Retinal pigment epithelial cell (primary cell): ENCODE measurements around the gene SIRT4.
"Not testable (repeated sequence)": the region's sequence is repeated elsewhere in the genome, so short reads cannot be mapped to it uniquely, and the experiment has no call there.

ENCODE experiments used
- DNase-seq: peaks from one replicate; pipeline ENCODE4 v3.0.0-alpha.2; 2010; ENCODE audit warnings: low read depth
- H3K4me3 ChIP-seq: 2 replicates; pipeline ENCODE4 v1.5.1; 2011; ENCODE audit warnings: mild to moderate bottlenecking, low read length, control low read depth, moderate library complexity
- TF ChIP-seq, protein P1 (sequence below): conservative IDR thresholded peaks from 2 replicates; pipeline ENCODE4 v1.5.1; 2011; ENCODE audit warnings: low read depth, low read length, control low read depth, inconsistent platforms

SIRT4 gene, protein sequence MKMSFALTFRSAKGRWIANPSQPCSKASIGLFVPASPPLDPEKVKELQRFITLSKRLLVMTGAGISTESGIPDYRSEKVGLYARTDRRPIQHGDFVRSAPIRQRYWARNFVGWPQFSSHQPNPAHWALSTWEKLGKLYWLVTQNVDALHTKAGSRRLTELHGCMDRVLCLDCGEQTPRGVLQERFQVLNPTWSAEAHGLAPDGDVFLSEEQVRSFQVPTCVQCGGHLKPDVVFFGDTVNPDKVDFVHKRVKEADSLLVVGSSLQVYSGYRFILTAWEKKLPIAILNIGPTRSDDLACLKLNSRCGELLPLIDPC

DNA sequence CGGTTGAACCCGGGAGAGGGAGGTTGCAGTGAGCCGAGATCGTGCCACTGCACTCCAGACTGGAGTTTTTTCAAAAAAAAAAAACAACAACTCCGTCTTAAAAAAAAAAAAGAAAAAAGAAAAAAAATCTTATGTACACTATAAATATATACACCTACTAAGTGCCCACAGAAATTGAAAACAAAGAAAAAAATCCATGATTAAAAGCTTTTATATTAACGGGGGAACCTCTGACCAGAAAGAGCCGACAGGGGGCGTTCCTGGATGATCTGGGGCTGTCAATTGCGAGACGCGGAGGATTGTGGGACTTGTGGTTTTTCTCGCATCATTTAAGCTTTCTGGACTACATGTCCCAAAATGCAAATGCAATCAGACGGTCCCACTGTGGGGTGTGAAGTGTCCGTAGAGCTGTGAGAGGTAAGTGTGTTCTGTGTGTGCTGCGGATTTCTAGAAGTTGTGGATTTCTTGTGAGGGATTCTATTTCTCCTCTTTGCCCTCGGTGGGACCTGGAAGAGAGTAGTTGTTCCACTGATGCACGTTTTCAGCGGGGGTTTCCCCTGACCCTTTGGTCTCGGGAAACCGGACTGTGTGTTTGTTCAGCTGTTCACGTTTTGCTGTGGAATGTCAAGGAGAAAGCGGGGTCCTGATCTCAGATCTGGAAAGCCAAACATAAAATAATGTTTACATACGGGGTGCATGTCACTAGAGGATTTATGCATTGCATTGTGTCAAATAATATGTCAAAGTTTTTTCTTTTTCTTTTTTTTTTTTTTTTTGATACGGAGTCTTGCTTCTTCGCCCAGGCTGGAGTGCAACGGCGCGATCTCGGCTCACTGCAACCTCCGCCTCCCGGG, at the start of gene SIRT4:
SIRT4 (plus strand) TSS at position 360 of the 854 bp plus-strand sequence. CDS start 1,241 bp downstream, outside the sequence.
- TF ChIP-seq, protein P1, sequence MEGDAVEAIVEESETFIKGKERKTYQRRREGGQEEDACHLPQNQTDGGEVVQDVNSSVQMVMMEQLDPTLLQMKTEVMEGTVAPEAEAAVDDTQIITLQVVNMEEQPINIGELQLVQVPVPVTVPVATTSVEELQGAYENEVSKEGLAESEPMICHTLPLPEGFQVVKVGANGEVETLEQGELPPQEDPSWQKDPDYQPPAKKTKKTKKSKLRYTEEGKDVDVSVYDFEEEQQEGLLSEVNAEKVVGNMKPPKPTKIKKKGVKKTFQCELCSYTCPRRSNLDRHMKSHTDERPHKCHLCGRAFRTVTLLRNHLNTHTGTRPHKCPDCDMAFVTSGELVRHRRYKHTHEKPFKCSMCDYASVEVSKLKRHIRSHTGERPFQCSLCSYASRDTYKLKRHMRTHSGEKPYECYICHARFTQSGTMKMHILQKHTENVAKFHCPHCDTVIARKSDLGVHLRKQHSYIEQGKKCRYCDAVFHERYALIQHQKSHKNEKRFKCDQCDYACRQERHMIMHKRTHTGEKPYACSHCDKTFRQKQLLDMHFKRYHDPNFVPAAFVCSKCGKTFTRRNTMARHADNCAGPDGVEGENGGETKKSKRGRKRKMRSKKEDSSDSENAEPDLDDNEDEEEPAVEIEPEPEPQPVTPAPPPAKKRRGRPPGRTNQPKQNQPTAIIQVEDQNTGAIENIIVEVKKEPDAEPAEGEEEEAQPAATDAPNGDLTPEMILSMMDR, result peak; percentile 86

DNA sequence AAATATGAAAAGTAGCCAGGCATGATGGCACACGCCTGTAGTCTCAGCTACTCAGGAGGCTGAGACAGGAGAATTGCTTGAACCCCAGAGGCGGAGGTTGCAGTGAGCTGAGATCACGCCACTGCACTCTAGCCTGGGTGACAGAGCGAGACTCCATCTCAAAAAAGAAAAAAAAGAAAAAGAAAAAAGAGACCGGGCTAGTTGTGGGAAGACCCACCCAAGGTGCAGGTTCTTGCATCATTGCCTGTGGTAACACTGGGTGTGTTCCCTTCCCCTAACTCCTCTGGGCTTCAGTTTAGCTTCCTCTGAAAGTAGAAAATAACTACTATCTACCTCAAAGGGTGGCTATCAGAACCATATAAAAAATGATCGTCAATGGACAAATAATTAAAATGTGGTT, 48.8 kb upstream of the SIRT4 start:
- H3K4me3 ChIP-seq, DNase-seq: not testable (repeated sequence)

More for the DNA sequence above, at the start of gene SIRT4:
- H3K4me3 ChIP-seq, result peak within 1 kb of the TSS; percentile 87
- peak; percentile 69 for DNase-seq

DNA sequence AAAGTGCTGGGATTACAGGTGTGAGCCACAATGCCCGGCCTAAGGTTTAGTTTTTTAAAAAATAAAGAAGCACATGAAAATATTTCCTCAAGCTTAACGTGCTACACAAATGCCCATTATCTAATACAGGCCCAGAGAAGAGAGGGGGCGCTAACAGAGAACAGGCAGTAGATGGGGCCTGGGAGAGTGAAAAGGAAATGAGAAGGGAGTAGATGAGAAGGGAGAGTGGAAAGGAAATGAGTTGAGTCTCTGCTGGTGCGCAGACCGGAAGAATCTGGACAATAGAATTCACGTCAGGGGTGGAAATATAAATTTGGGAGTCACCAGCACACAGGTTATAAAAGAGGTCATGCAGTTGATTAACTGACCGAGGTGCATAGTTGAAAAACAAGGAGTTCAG, 47.3 kb upstream of the SIRT4 start:
- H3K4me3 ChIP-seq, result no peak overlapping the region
- no peak for DNase-seq
- TF ChIP-seq, protein P1, result peak; percentile 14

DNA sequence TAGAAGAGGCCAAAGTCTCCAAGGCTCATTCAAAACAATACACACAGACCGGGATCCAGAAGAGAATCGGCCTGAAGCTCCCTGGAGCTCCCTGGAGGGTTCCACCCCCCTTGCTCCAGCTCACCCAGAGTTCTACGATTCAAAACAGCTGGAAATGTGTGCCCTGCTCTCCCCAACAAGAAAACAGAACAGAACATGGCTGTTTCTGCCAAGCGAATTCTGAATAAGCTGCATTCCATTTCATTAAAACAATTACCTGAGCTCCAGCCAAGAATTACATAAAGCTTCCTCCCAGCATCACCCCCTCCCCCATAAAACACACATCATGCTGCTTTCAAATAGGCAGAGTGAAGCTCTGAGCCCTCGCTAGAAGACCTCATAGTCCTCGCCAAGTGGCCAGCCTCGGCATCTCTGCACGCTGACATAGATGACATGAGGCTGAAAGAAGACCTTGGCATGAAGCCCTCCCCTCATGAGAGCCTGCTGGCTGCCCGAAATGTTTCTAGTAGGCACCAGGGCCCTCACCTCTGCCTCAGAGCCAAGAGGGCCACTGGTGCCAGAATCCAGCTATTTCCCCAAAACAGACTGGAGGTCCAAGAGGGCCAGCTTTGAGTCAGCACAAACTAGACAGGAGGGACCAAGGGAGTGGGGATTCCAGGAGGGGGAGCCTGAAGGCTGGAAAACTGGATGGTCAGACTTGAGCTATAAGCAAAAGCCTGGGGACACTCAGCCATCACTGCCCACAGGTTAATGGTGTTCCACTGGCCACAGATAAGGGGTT, 44.9 kb upstream of the SIRT4 start:
- TF ChIP-seq, protein P1, result no peak
- no peak overlapping the region for H3K4me3 ChIP-seq
- peak; percentile 79 for DNase-seq

DNA sequence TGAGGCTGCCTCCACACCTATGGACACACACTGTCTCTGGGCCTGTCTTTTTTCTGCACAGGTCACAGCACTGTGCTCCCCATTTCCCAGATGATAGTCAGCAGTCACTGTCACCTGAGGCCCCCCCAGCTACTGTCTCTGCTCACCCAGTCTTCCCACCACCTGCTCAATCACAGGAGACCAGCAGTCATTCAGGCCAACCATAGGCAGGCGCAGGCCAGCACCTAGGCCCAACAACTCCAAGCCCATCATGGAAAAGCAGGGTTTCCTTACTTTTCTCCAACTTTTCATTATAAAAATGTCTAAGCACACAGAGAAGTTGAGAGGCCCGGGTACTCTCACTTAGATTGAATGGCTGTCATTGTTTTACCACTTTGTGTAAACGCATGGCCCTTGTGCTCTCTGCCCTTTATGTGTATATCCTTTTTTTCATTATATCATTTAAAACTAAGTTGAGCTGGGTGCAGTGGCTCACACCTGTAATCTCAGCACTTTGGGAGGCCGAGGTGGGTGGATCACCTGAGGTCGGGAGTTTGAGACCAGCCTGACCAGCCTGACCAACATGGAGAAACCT, 43.7 kb upstream of the SIRT4 start:
- TF ChIP-seq, protein P1, result no peak
- no peak overlapping the region for H3K4me3 ChIP-seq
- DNase-seq, result no peak

DNA sequence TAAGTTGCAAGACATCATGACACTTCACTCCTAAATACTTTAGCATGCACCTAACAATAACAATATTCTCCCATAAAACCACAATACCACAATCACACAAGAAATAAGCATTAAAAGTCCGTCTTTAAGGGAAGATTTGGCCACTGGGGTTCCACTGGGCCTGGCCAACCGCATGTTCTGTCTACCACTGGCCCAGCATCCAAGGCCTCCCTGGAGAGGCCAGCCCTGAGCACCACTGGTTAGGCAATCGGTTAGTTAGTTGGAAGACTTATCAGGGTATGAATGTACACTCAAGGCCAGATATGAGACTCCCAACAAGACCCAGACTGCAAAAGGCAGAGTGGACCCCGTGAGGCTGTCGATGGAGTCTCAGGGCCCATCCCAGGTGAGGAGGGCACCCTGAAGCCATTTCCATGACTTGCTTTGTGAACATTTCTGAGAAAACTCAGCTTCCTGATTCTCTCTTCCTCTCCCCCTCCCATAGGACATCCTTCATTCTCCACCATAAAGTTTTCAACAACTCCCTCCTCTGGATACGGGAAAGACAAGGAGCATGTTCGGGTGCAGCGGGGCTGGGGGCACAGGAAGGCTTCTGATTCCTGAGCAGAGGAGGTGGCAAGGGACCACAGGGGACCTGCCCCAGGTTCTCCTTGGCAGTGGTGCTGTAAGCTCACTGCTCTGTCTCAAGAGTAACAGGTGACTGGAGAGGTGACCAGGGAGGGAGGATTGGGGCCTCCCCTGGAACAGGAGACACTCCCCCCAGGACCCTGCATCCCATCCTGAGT, 42.5 kb upstream of the SIRT4 start:
- TF ChIP-seq, protein P1, result no peak
- H3K4me3 ChIP-seq, result no peak overlapping the region
- DNase-seq, result no peak
